Myocyte (in vitro differentiated cells): ENCODE measurements around the gene ADORA2A. TPM values are rescaled to one million over a fixed set of nuclear protein-coding genes. Genes with fewer than 3 reads are reported as not detected.
A peak's percentile ranks its signal among the peaks of the same experiment; 100 is the strongest.

Source experiments
- DNase-seq: peaks from one replicate; pipeline ENCODE4 v3.0.0-alpha.2; 2012; ENCODE audit warnings: low read depth
- total RNA-seq: library from RNA; depleted of rRNA; stranded (reverse); fragments of >200 nt; gene quantifications from 2 replicates; pipeline ENCODE4 v1.2.3, GENCODE V29; 2014

Gene ADORA2A
- total RNA-seq, 1 donor from 2014 or later: 6.4 TPM

- DNase-seq: no peak
Observed at GRCh38 chr22:24417200-24417599, 10.2 kb upstream of the ADORA2A start.

- no peak for DNase-seq
Observed at GRCh38 chr22:24417901-24418641, 9.3 kb upstream of the ADORA2A start.

GRCh38 chr22:24418786-24419474, 8.5 kb upstream of the ADORA2A start:
- no peak for DNase-seq

- DNase-seq: no peak
Observed at GRCh38 chr22:24419475-24419850, 7.9 kb upstream of the ADORA2A start.

GRCh38 chr22:24420072-24420976, 7.1 kb upstream of the ADORA2A start:
- no peak for DNase-seq

- DNase-seq: no peak
Observed at GRCh38 chr22:24420977-24421343, 6.4 kb upstream of the ADORA2A start.

- no peak for DNase-seq
Observed at GRCh38 chr22:24421428-24421931, 5.9 kb upstream of the ADORA2A start.

GRCh38 chr22:24422102-24422665, 5.2 kb upstream of the ADORA2A start:
- no peak for DNase-seq

- DNase-seq: peak; percentile 44
Observed at GRCh38 chr22:24423519-24424000, 3.8 kb upstream of the ADORA2A start.

GRCh38 chr22:24424001-24424900, 3.1 kb upstream of the ADORA2A start:
- no peak for DNase-seq

GRCh38 chr22:24424901-24425775, 2.3 kb upstream of the ADORA2A start:
- no peak for DNase-seq

- no peak for DNase-seq
Observed at GRCh38 chr22:24426436-24426835, 963 bp upstream of the ADORA2A start.

GRCh38 chr22:24426851-24427499, 424 bp upstream of the ADORA2A start:
- no peak for DNase-seq

- DNase-seq: no peak
Observed at GRCh38 chr22:24428751-24429410, 1.5 kb downstream of the ADORA2A start.

- DNase-seq: peak; percentile 90
Observed at GRCh38 chr22:24429411-24430365, 2.3 kb downstream of the ADORA2A start.

- DNase-seq: no peak
Observed at GRCh38 chr22:24430431-24431308, 3.3 kb downstream of the ADORA2A start.
